ENCODE data around the gene EZR.

EZR gene

GRCh38 chr6:158781692-158782373 is 37.3 kb downstream of the EZR start:
- H3K4me3 ChIP-seq (ENCODE audit: low read length) = no peak overlapping the region
- DNase-seq (ENCODE audit: low read depth) = peak; percentile 39
- no peak for TF ChIP-seq CTCF (IDR thresholded peaks at IDR 0.05; ENCODE audit: insufficient read depth, low read depth, low read length, missing control alignments)

GRCh38 chr6:158780988-158781691 is 38.0 kb downstream of the EZR start:
- no peak for TF ChIP-seq CTCF (IDR thresholded peaks at IDR 0.05; ENCODE audit: insufficient read depth, low read depth, low read length, missing control alignments)
- no peak overlapping the region for H3K4me3 ChIP-seq (ENCODE audit: low read length)
- DNase-seq (ENCODE audit: low read depth) = peak; percentile 88

- no peak overlapping the region for H3K4me3 ChIP-seq (ENCODE audit: low read length)
- DNase-seq (ENCODE audit: low read depth) = no peak
- no peak for TF ChIP-seq CTCF (IDR thresholded peaks at IDR 0.05; ENCODE audit: insufficient read depth, low read depth, low read length, missing control alignments)
These were observed 38.8 kb downstream of the EZR start for GRCh38 chr6:158780246-158780884.

GRCh38 chr6:158778005-158778527 is 41.1 kb downstream of the EZR start:
- no peak for TF ChIP-seq CTCF (IDR thresholded peaks at IDR 0.05; ENCODE audit: insufficient read depth, low read depth, low read length, missing control alignments)
- H3K4me3 ChIP-seq (ENCODE audit: low read length) = no peak overlapping the region
- DNase-seq (ENCODE audit: low read depth) = no peak

GRCh38 chr6:158777510-158777909 is 41.7 kb downstream of the EZR start:
- TF ChIP-seq CTCF (IDR thresholded peaks at IDR 0.05; ENCODE audit: insufficient read depth, low read depth, low read length, missing control alignments) = no peak
- no peak overlapping the region for H3K4me3 ChIP-seq (ENCODE audit: low read length)
- no peak for DNase-seq (ENCODE audit: low read depth)

- no peak for TF ChIP-seq CTCF (IDR thresholded peaks at IDR 0.05; ENCODE audit: insufficient read depth, low read depth, low read length, missing control alignments)
- no peak overlapping the region for H3K4me3 ChIP-seq (ENCODE audit: low read length)
- no peak for DNase-seq (ENCODE audit: low read depth)
These were observed 42.4 kb downstream of the EZR start for GRCh38 chr6:158776737-158777136.

Data from epithelial cell of esophagus (primary cell).